ENCODE results near the gene CFD. TPM values are rescaled to one million over a fixed set of nuclear protein-coding genes. Genes with fewer than 3 reads are reported as not detected.
"Not testable (repeated sequence)": the region's sequence is repeated elsewhere in the genome, so short reads cannot be mapped to it uniquely, and the experiment has no call there.

CFD gene
- polyA plus RNA-seq, 1 experiment: 0.77 TPM

DNA sequence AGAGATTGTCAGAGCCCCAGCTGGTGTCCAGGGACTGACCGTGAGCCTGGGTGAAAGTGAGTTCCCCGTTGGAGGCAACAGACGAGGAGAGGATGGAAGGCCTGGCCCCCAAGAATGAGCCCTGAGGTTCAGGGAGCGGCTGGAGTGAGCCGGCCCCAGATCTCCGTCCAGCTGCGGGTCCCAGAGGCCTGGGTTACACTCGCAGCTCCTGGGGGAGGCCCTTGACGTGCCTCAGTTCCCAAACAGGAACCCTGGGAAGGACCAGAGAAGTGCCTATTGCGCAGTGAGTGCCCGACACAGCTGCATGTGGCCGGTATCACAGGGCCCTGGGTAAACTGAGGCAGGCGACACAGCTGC is 8.5 kb upstream of the CFD start:
- TF ChIP-seq, protein P1, sequence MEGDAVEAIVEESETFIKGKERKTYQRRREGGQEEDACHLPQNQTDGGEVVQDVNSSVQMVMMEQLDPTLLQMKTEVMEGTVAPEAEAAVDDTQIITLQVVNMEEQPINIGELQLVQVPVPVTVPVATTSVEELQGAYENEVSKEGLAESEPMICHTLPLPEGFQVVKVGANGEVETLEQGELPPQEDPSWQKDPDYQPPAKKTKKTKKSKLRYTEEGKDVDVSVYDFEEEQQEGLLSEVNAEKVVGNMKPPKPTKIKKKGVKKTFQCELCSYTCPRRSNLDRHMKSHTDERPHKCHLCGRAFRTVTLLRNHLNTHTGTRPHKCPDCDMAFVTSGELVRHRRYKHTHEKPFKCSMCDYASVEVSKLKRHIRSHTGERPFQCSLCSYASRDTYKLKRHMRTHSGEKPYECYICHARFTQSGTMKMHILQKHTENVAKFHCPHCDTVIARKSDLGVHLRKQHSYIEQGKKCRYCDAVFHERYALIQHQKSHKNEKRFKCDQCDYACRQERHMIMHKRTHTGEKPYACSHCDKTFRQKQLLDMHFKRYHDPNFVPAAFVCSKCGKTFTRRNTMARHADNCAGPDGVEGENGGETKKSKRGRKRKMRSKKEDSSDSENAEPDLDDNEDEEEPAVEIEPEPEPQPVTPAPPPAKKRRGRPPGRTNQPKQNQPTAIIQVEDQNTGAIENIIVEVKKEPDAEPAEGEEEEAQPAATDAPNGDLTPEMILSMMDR (IDR thresholded peaks at IDR 0.05; ENCODE audit: insufficient read depth, low read depth, low read length): no peak
- no peak overlapping the region for H3K4me3 ChIP-seq (ENCODE audit: low read depth, low read length)
- peaks cover 7% of the 10 kb centered on the region for H3K27me3 ChIP-seq (ENCODE audit: control insufficient read depth, insufficient read depth, low read length)
- ChIA-PET CTCF (interaction anchor here (0.7 to 1.4 kb wide), 8 partner anchors 9 to 81 kb away, joined by 3 to 7 read pairs (median 4); partner anchors contain the start of gene CFD), POLR2A (interaction anchor here (0.6 kb wide), 1 partner anchor 67 kb away, joined by 3 read pairs; no protein-coding TSS in a partner anchor)
- no peaks in the 10 kb centered on the region for H3K36me3 ChIP-seq (ENCODE audit: control insufficient read depth, insufficient read depth, low read length)
- no peak for DNase-seq (ENCODE audit: low read depth)

DNA sequence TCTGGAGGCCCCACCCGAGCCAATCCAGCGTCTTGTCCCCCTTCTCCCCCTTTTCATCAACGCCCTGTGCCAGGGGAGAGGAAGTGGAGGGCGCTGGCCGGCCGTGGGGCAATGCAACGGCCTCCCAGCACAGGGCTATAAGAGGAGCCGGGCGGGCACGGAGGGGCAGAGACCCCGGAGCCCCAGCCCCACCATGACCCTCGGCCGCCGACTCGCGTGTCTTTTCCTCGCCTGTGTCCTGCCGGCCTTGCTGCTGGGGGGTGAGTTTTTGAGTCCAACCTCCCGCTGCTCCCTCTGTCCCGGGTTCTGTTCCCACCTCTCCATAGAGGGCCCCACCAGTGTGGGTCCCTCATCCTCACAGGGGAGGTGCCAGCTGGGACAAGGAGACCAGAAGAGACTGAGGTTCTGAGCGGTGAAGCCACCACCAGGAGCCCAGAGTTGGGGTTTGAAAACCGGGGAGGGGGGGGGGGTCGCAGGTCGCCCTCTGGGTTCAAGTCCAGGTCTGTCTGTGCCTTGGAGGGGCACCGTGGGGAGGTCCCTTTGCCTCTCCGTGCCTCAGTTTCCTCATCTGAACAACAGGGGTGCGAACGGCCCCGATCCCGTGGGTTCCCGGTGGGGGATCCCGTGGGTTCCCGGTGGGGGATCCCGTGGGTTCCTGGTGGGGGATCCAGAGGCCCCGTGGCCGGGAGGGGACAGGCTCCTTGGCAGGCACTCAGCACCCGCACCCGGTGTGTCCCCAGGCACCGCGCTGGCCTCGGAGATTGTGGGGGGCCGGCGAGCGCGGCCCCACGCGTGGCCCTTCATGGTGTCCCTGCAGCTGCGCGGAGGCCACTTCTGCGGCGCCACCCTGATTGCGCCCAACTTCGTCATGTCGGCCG is 7.1 kb upstream of the CFD start, which contains the start of gene ELANE:
ELANE (plus strand) TSS at position 168 of the 878 bp plus-strand sequence; CDS start at position 194, 26 bp downstream.
- Histone ChIP-seq H3K36me3 (ENCODE audit: control insufficient read depth, insufficient read depth, low read length) (no peaks in the 10 kb centered on the region), H3K27me3 (ENCODE audit: control insufficient read depth, insufficient read depth, low read length) (peaks cover 4% of the 10 kb centered on the region), H3K4me3 (ENCODE audit: low read depth, low read length) (no peak within 1 kb of the TSS)
- TF ChIP-seq, protein P1 (IDR thresholded peaks at IDR 0.05; ENCODE audit: insufficient read depth, low read depth, low read length): no peak
- CTCF ChIA-PET: no interaction called here
- DNase-seq (ENCODE audit: low read depth): no peak
- POLR2A ChIA-PET: no interaction called here

DNA sequence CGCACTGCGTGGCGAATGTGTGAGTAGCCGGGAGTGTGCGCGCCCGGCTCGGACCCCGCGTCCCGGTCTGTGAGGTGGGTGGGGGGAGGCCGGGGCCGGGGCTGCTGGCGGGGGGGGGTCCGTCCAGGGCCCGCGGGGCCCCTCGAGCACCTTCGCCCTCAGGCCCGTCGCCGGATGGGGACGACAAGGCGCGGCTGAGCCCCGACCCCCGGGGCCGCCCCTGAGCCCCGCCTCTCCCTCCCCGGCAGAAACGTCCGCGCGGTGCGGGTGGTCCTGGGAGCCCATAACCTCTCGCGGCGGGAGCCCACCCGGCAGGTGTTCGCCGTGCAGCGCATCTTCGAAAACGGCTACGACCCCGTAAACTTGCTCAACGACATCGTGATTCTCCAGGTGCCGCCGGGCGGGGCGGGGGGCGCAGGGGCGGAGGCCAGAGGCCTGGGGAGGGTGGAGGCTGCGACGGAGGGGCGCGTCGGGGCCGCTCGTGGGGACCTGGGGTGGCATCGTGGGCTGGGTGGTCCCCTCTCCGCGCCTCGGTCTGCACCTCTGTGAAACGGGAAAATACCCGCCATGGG is 6.4 kb upstream of the CFD start:
- H3K36me3 ChIP-seq (ENCODE audit: control insufficient read depth, insufficient read depth, low read length): no peaks in the 10 kb centered on the region
- ChIA-PET CTCF (no interaction called here), POLR2A (no interaction called here)
- TF ChIP-seq, protein P1 (IDR thresholded peaks at IDR 0.05; ENCODE audit: insufficient read depth, low read depth, low read length): no peak
- DNase-seq (ENCODE audit: low read depth): no peak
- H3K4me3 ChIP-seq (ENCODE audit: low read depth, low read length): no peak overlapping the region
- peaks cover 2% of the 10 kb centered on the region for H3K27me3 ChIP-seq (ENCODE audit: control insufficient read depth, insufficient read depth, low read length)

DNA sequence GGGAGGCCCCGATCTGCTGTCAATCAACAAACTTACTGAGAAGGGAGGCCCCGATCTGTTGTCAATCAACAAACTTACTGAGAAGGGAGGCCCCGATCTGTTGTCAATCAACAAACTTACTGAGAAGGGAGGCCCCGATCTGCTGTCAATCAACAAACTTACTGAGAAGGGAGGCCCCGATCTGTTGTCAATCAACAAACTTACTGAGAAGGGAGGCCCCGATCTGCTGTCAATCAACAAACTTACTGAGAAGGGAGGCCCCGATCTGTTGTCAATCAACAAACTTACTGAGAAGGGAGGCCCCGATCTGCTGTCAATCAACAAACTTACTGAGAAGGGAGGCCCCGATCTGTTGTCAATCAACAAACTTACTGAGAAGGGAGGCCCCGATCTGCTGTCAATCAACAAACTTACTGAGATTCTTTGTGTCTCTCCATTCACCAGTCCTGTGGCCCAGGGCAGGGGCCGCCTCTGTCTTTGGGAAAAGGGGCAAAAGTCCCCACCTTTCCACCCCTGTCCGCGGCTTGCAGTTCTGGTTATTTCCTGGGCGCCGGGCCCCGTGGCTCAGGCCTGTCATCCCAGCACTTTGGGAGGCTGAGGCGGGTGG is 5.7 kb upstream of the CFD start:
- POLR2A ChIA-PET; CTCF ChIA-PET; H3K4me3 ChIP-seq (ENCODE audit: low read depth, low read length); H3K36me3 ChIP-seq (ENCODE audit: control insufficient read depth, insufficient read depth, low read length); H3K27me3 ChIP-seq (ENCODE audit: control insufficient read depth, insufficient read depth, low read length); DNase-seq (ENCODE audit: low read depth): not testable (repeated sequence)

DNA sequence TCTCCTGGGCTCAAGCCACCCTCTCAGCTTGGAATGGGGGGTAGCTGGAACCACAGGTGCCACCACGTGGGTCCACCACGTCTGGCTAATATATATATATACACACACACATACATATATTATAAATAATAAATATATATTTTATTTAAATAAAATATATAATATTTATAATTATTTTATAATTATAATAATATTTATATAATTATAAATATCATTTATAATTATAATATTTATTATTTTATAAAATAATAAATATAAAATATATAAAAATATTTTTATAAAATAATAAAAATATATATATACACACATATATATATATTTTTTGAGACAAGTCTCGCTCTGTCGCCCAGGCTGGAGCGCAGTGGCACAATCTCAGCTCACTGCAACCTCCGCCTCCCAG is 4.9 kb upstream of the CFD start:
- no peak overlapping the region for H3K4me3 ChIP-seq (ENCODE audit: low read depth, low read length)
- H3K27me3 ChIP-seq (ENCODE audit: control insufficient read depth, insufficient read depth, low read length): no peaks in the 10 kb centered on the region
- no peaks in the 10 kb centered on the region for H3K36me3 ChIP-seq (ENCODE audit: control insufficient read depth, insufficient read depth, low read length)
- ChIA-PET CTCF (no interaction called here), POLR2A (interaction anchor here (0.6 kb wide), 1 partner anchor 43 kb away, joined by 3 read pairs; no protein-coding TSS in a partner anchor)
- TF ChIP-seq, protein P1 (IDR thresholded peaks at IDR 0.05; ENCODE audit: insufficient read depth, low read depth, low read length): no peak
- DNase-seq (ENCODE audit: low read depth): no peak
